Keratinocyte (primary cell): ENCODE data around the gene VPS11. TPM values are rescaled to one million over a fixed set of nuclear protein-coding genes. Genes with fewer than 3 reads are reported as not detected.

Experiments
- DNase-seq: peaks from one replicate; pipeline ENCODE4 v3.0.0-alpha.2; 2011; ENCODE audit warnings: low read depth, missing footprints, low spot score
- FAIRE-seq: peaks from 2 replicates; lab custom pipeline; 2011; peaks lifted over from hg19 to GRCh38; lab: Jason Lieb, UNC
- H2AFZ ChIP-seq: 2 replicates; pipeline ENCODE4 v1.6.0; 2012; ENCODE audit warnings: low read length, control low read depth, inconsistent platforms; ENCODE audit not compliant: control insufficient read depth
- H3K27ac ChIP-seq: 2 replicates; pipeline ENCODE4 v1.5.1; 2011; ENCODE audit warnings: low read length; ENCODE audit not compliant: control insufficient read depth, insufficient read depth
- H3K27me3 ChIP-seq: 3 replicates; pipeline ENCODE4 v1.6.0; 2011; ENCODE audit warnings: low read length; ENCODE audit not compliant: control insufficient read depth, insufficient read depth; ENCODE audit errors: extremely low read depth
- H3K36me3 ChIP-seq, 2 experiments: 2 replicates in 1 of 2; 3 replicates in 1 of 2; pipeline ENCODE4 v1.5.1; 2011; ENCODE audit warnings: low read length in 2 of 2, mild to moderate bottlenecking in 1 of 2; ENCODE audit not compliant: control insufficient read depth in 2 of 2, insufficient read depth in 2 of 2; ENCODE audit errors: extremely low read depth in 1 of 2
- H3K4me1 ChIP-seq: 3 replicates; pipeline ENCODE4 v1.5.1; 2011; ENCODE audit warnings: low read length; ENCODE audit not compliant: control insufficient read depth, insufficient read depth; ENCODE audit errors: extremely low read depth
- H3K4me2 ChIP-seq: 3 replicates; pipeline ENCODE4 v1.6.0; 2011; ENCODE audit warnings: low read depth, low read length; ENCODE audit not compliant: control insufficient read depth, insufficient read depth; ENCODE audit errors: extremely low read depth
- H3K4me3 ChIP-seq, 3 experiments: fragments of 200-600 bp in 1 of 3; sonication (generic) in 1 of 3; 2 replicates in 2 of 3; 3 replicates in 1 of 3; pipeline ENCODE4 v1.5.1; 2011 to 2016; ENCODE audit warnings: low read length in 3 of 3, mild to moderate bottlenecking in 3 of 3, control low read depth in 2 of 3, inconsistent platforms in 1 of 3, low read depth in 1 of 3, mixed read lengths in 1 of 3, mixed run types in 1 of 3, moderate library complexity in 1 of 3; ENCODE audit not compliant: control insufficient read depth in 2 of 3, insufficient read depth in 2 of 3; ENCODE audit errors: extremely low read depth in 1 of 3
- H3K79me2 ChIP-seq: 2 replicates; pipeline ENCODE4 v1.6.0; 2012; ENCODE audit warnings: low read length; ENCODE audit not compliant: control insufficient read depth, insufficient read depth
- H3K9ac ChIP-seq: 3 replicates; pipeline ENCODE4 v1.6.0; 2011; ENCODE audit warnings: low read length; ENCODE audit not compliant: control insufficient read depth, insufficient read depth; ENCODE audit errors: extremely low read depth
- H3K9me1 ChIP-seq: 3 replicates; pipeline ENCODE4 v1.6.0; 2011; ENCODE audit warnings: low read length; ENCODE audit not compliant: control insufficient read depth, insufficient read depth; ENCODE audit errors: extremely low read depth
- H3K9me3 ChIP-seq: 2 replicates; pipeline ENCODE4 v1.5.1; 2012; ENCODE audit warnings: low read depth, low read length; ENCODE audit not compliant: control insufficient read depth
- H4K20me1 ChIP-seq: 3 replicates; pipeline ENCODE4 v1.6.0; 2011; ENCODE audit warnings: low read length; ENCODE audit not compliant: control insufficient read depth, insufficient read depth; ENCODE audit errors: extremely low read depth
- CTCF ChIP-seq, 3 experiments: IDR thresholded peaks in 1 of 3; conservative IDR thresholded peaks in 1 of 3; optimal IDR thresholded peaks in 1 of 3; 2 replicates in 2 of 3; 3 replicates in 1 of 3; pipeline versions ENCODE3 to v1.5.1; 2011; ENCODE audit warnings: low read length in 3 of 3, mild to moderate bottlenecking in 3 of 3, moderate library complexity in 2 of 3, control low read depth in 1 of 3, inconsistent platforms in 1 of 3; ENCODE audit not compliant: insufficient read depth in 2 of 3; ENCODE audit errors: extremely low read depth in 1 of 3
- EZH2 ChIP-seq: IDR thresholded peaks from one replicate; pipeline ENCODE4 v1.6.1; 2012; ENCODE audit warnings: inconsistent platforms, mild to moderate bottlenecking, low read length, moderate library complexity
- dilution Hi-C: fragments of 300-500 bp; cut with MboI; formaldehyde crosslinking; loops from one replicate; pipeline ENCODE4 v1.7.0; 2020; ENCODE audit warnings: low sequenced_read_pairs; ENCODE audit not compliant: extremely low pct_ligation_motif_present
- polyA plus RNA-seq, 5 experiments: library from polyadenylated mRNA; depleted of rRNA in 3 of 5; stranded (reverse) in 3 of 5; stranded (forward) in 1 of 5; unstranded in 1 of 5; fragments of >200 nt; gene quantifications; 1 replicate in 1 of 5; 2 replicates in 3 of 5; 3 replicates in 1 of 5; pipeline versions ENCODE4 v1.2.1 to v1.2.3, GENCODE V29; 2011 to 2012; ENCODE audit warnings: missing spikeins in 2 of 5, low read depth in 1 of 5, low replicate concordance in 1 of 5

Gene VPS11
- polyA plus RNA-seq, 1 donor (not counting 4 experiments of a cell fraction or from before 2014, with no cell fraction given): 12.1 TPM

GRCh38 chr11:119027561-119028345, 39.9 kb upstream of the VPS11 start:
- Histone ChIP-seq H4K20me1 (no peaks in the 10 kb centered on the region), H3K9me3 (no peaks in the 10 kb centered on the region), H3K36me3 (peaks cover 24 to 40% of the 10 kb centered on the region in 2 experiments), H3K79me2 (peaks cover 9% of the 10 kb centered on the region), H3K4me2 (no peak overlapping the region), H3K27me3 (no peaks in the 10 kb centered on the region), H3K4me1 (peaks cover 14% of the 10 kb centered on the region), H3K9ac (no peak overlapping the region), H3K9me1 (no peaks in the 10 kb centered on the region), H2AFZ (no peak overlapping the region), H3K27ac (no peak overlapping the region), H3K4me3 (no peak overlapping the region)
- TF ChIP-seq EZH2 (no peak), CTCF (optimal IDR thresholded peaks at IDR 0.05 in 1 of 3, IDR thresholded peaks at IDR 0.05 in 1 of 3, conservative IDR thresholded peaks at IDR 0.05 in 1 of 3; ENCODE audit: extremely low read depth in 1 of 3, insufficient read depth in 2 of 3, low read length in 3 of 3) (no peak)
- dilution Hi-C loops: no loop called here
- FAIRE-seq (no peak), DNase-seq (no peak)

GRCh38 chr11:119028346-119029068, 39.1 kb upstream of the VPS11 start:
- no peak overlapping the region for H3K9ac ChIP-seq
- dilution Hi-C loops: no loop called here
- H4K20me1 ChIP-seq: no peaks in the 10 kb centered on the region
- no peaks in the 10 kb centered on the region for H3K9me3 ChIP-seq
- no peaks in the 10 kb centered on the region for H3K27me3 ChIP-seq
- H3K79me2 ChIP-seq: peaks cover 9% of the 10 kb centered on the region
- peaks cover 14% of the 10 kb centered on the region for H3K4me1 ChIP-seq
- FAIRE-seq (no peak), DNase-seq (no peak)
- peak overlapping the region; percentile 95 for H3K4me2 ChIP-seq
- H3K9me1 ChIP-seq: no peaks in the 10 kb centered on the region
- peaks cover 22 to 35% of the 10 kb centered on the region in 2 experiments for H3K36me3 ChIP-seq
- H2AFZ ChIP-seq: no peak overlapping the region
- no peak overlapping the region for H3K27ac ChIP-seq
- H3K4me3 ChIP-seq: no peak overlapping the region
- no peak for TF ChIP-seq EZH2
- TF ChIP-seq CTCF (optimal IDR thresholded peaks at IDR 0.05 in 1 of 3, IDR thresholded peaks at IDR 0.05 in 1 of 3, conservative IDR thresholded peaks at IDR 0.05 in 1 of 3; ENCODE audit: extremely low read depth in 1 of 3, insufficient read depth in 2 of 3, low read length in 3 of 3): no peak
